Sigmoid colon (tissue), 7 donors: ENCODE measurements around the gene ITGA1. TPM values are rescaled to one million over a fixed set of nuclear protein-coding genes. Genes with fewer than 3 reads are reported as not detected.

Experiments
- DNase-seq: peaks from one replicate; pipeline ENCODE4 v3.0.0-alpha.2; 2019
- H3K27ac ChIP-seq, 4 donors: fragments of 200-600 bp; sonication (generic); one replicate each; pipeline ENCODE4 v1.5.1; 2016 to 2019; ENCODE audit warnings: mild to moderate bottlenecking in 1 of 4
- H3K27me3 ChIP-seq, 3 donors: fragments of 200-600 bp; sonication (generic); one replicate each; pipeline ENCODE4 v1.5.1; 2019; ENCODE audit warnings: mild to moderate bottlenecking in 1 of 3
- H3K36me3 ChIP-seq, 4 donors: fragments of 200-600 bp; sonication (generic); one replicate each; pipeline ENCODE4 v1.5.1; 2016 to 2019
- H3K4me1 ChIP-seq, 4 donors: fragments of 200-600 bp; sonication (generic); one replicate each; pipeline ENCODE4 v1.5.1; 2017 to 2019
- H3K4me3 ChIP-seq, 4 donors: fragments of 200-600 bp; sonication (generic); one replicate each; pipeline ENCODE4 v1.5.1; 2017 to 2019; ENCODE audit warnings: mild to moderate bottlenecking in 2 of 4, moderate library complexity in 1 of 4
- H3K9me3 ChIP-seq, 4 donors: fragments of 200-600 bp in 3 of 4; sonication (generic) in 3 of 4; one replicate each; pipeline versions ENCODE4 v1.5.1 to v1.6.1; 2013 to 2019
- CTCF ChIP-seq, 4 experiments: fragments of 450-650 bp in 3 of 4; fragments of 200-600 bp in 1 of 4; IDR thresholded peaks; one replicate each; pipeline ENCODE4 v1.5.1; 2016 to 2019; ENCODE audit warnings: antibody characterized with exemption in 4 of 4, mild to moderate bottlenecking in 3 of 4, moderate library complexity in 2 of 4
- EP300 ChIP-seq, 4 donors: sonication (generic); formaldehyde crosslinking; IDR thresholded peaks; one replicate each; pipeline ENCODE4 v1.6.1; 2017; ENCODE audit warnings: antibody characterized with exemption in 4 of 4
- POLR2A ChIP-seq, 2 donors: fragments of 450-650 bp; IDR thresholded peaks; one replicate each; pipeline ENCODE4 v1.6.1; 2016; ENCODE audit warnings: antibody characterized with exemption in 2 of 2, mild to moderate bottlenecking in 2 of 2, moderate library complexity in 2 of 2
- POLR2AphosphoS5 ChIP-seq, 4 donors: sonication (generic); formaldehyde crosslinking; IDR thresholded peaks; one replicate each; pipeline ENCODE4 v1.6.1; 2017; ENCODE audit warnings: antibody characterized with exemption in 4 of 4
- WGBS, 2 donors: extraction: QIAGEN DNeasy Blood & Tissue Kit; methylation state at CpG; one replicate each; pipeline ENCODE4 v1.1.7; 2013; 5-methylcytosine and 5-hydroxymethylcytosine counted together
- intact Hi-C: fragments of 100-400 bp; cut with DNase I; formaldehyde crosslinking; loops from one replicate; pipeline ENCODE4 v1.15.1; 2023
- polyA plus RNA-seq, 3 donors: library from polyadenylated mRNA; stranded (reverse); fragments of 200-250 nt; gene quantifications; one replicate each; pipeline ENCODE4 v1.2.3, GENCODE V29; 2013
- total RNA-seq, 4 donors: library from RNA; depleted of rRNA; stranded (reverse); fragments of >200 nt; gene quantifications; one replicate each; pipeline ENCODE4 v1.1.0, GENCODE V29; 2016
- donor health status: healthy with polysubstance abuse.
- donor health status: Bipolar disorder and iron deficiency.
- donor health status: healthy.

The ITGA1 gene
- total and polyA plus RNA-seq, 7 donors = 1.8 to 511 (median 162) TPM

- WGBS, 2 donors = 17 to 53% methylated on average over 4 of the region's 4 CpGs
- intact Hi-C loops = loop anchor here (5.0 kb wide), 1 partner anchor 41 kb away; no protein-coding TSS in a partner anchor
Observed at GRCh38 chr5:52987711-52988331, 200.1 kb downstream of the ITGA1 start.

GRCh38 chr5:52988335-52989024 lies 200.8 kb downstream of the ITGA1 start:
- DNase-seq = no peak
- Histone ChIP-seq H3K27ac (peak overlapping the region in 3 of 4 donors; percentile 12 to 76 (median 44)), H3K27me3 (peaks cover 0 to 7% (median 0%) of the 10 kb centered on the region in 3 donors), H3K4me1 (peaks cover 0 to 21% (median 13%) of the 10 kb centered on the region in 4 donors), H3K9me3 (no peaks in the 10 kb centered on the region), H3K4me3 (peak overlapping the region; percentile 40 to 63 (median 54)), H3K36me3 (no peaks in the 10 kb centered on the region)
- intact Hi-C loops = loop anchor here (5.0 kb wide), 1 partner anchor 41 kb away; no protein-coding TSS in a partner anchor
- TF ChIP-seq EP300 (IDR thresholded peaks at IDR 0.05) (no peak), CTCF (IDR thresholded peaks at IDR 0.05) (no peak), POLR2A (IDR thresholded peaks at IDR 0.05) (no peak), POLR2AphosphoS5 (IDR thresholded peaks at IDR 0.05) (no peak)
- WGBS, 2 donors = 4 to 9% methylated on average over 16 of the region's 16 CpGs

More at GRCh38 chr5:52987711-52988331, 200.1 kb downstream of the ITGA1 start:
- H3K4me1 ChIP-seq = peaks cover 0 to 21% (median 13%) of the 10 kb centered on the region in 4 donors
- H3K27ac ChIP-seq = peak overlapping the region in 1 of 4 donors; percentile 76
- H3K36me3 ChIP-seq = no peaks in the 10 kb centered on the region
- peaks cover 0 to under 1% (median 0%) of the 10 kb centered on the region in 3 donors for H3K27me3 ChIP-seq
- no peak for DNase-seq
- no peak for TF ChIP-seq POLR2A (IDR thresholded peaks at IDR 0.05)
- TF ChIP-seq CTCF (IDR thresholded peaks at IDR 0.05) = no peak
- no peak for TF ChIP-seq POLR2AphosphoS5 (IDR thresholded peaks at IDR 0.05)
- TF ChIP-seq EP300 (IDR thresholded peaks at IDR 0.05) = no peak
- H3K4me3 ChIP-seq = no peak overlapping the region
- H3K9me3 ChIP-seq = no peaks in the 10 kb centered on the region

- Histone ChIP-seq H3K4me3 (peak within 1 kb of the TSS; percentile 40 to 63 (median 54)), H3K9me3 (no peaks in the 10 kb centered on the region), H3K27ac (peak within 1 kb of the TSS; percentile 12 to 76 (median 44)), H3K27me3 (peaks cover 0 to 7% (median 0%) of the 10 kb centered on the region in 3 donors), H3K4me1 (peaks cover 0 to 21% (median 13%) of the 10 kb centered on the region in 4 donors), H3K36me3 (no peaks in the 10 kb centered on the region)
- TF ChIP-seq CTCF (IDR thresholded peaks at IDR 0.05) (no peak), EP300 (IDR thresholded peaks at IDR 0.05) (no peak), POLR2AphosphoS5 (IDR thresholded peaks at IDR 0.05) (no peak), POLR2A (IDR thresholded peaks at IDR 0.05) (no peak)
- intact Hi-C loops = loop anchor here (5.0 kb wide), 1 partner anchor 42 kb away; no protein-coding TSS in a partner anchor
- peak; percentile 68 for DNase-seq
- WGBS, 2 donors = 0 to 1% methylated on average over 64 of the region's 64 CpGs
Observed at GRCh38 chr5:52989025-52989780, 201.5 kb downstream of the ITGA1 start, which contains the start of gene ITGA2. Gene ITGA2 (plus strand): TSS chr5:52989352. CDS start chr5:52989469, 117 bp downstream.

- H3K9me3 ChIP-seq = no peaks in the 10 kb centered on the region
- H3K27ac ChIP-seq = peak overlapping the region; percentile 12 to 76 (median 44)
- peak; percentile 70 for DNase-seq
- no peaks in the 10 kb centered on the region for H3K36me3 ChIP-seq
- peak overlapping the region; percentile 40 to 63 (median 54) for H3K4me3 ChIP-seq
- peaks cover 0 to 7% (median 0%) of the 10 kb centered on the region in 3 donors for H3K27me3 ChIP-seq
- peaks cover 0 to 21% (median 13%) of the 10 kb centered on the region in 4 donors for H3K4me1 ChIP-seq
- 2 to 4% methylated on average over 27 of the region's 27 CpGs for WGBS, 2 donors
- intact Hi-C loops = loop anchor here (5.0 kb wide), 1 partner anchor 43 kb away; no protein-coding TSS in a partner anchor
- TF ChIP-seq POLR2AphosphoS5 (IDR thresholded peaks at IDR 0.05) (no peak), CTCF (IDR thresholded peaks at IDR 0.05) (peak in 1 of 4 experiments; percentile 12), EP300 (IDR thresholded peaks at IDR 0.05) (no peak), POLR2A (IDR thresholded peaks at IDR 0.05) (no peak)
Observed at GRCh38 chr5:52989781-52990527, 202.2 kb downstream of the ITGA1 start.
